GM13977 (cell line): ENCODE results near the gene NKG7.

ENCODE experiments used
- DNase-seq: peaks from one replicate; pipeline ENCODE4 v3.0.0; 2012; ENCODE audit warnings: low spot score
- in situ Hi-C: fragments of 300-500 bp; cut with MboI; formaldehyde crosslinking; loops from one replicate; pipeline ENCODE4 v1.12.0; 2022; ENCODE audit warnings: low sequenced_read_pairs, low pct_unique_long_range_greater_than_20kb, mixed read lengths, inconsistent platforms; ENCODE audit not compliant: unreplicated experiment
- TF ChIP-seq, protein P1 (sequence below): IDR thresholded peaks from 2 replicates; pipeline ENCODE4 v1.5.1; 2012; ENCODE audit warnings: mild to moderate bottlenecking, control low read depth; ENCODE audit not compliant: insufficient read depth; ENCODE audit errors: extremely low read depth, missing control alignments

The NKG7 gene

DNA sequence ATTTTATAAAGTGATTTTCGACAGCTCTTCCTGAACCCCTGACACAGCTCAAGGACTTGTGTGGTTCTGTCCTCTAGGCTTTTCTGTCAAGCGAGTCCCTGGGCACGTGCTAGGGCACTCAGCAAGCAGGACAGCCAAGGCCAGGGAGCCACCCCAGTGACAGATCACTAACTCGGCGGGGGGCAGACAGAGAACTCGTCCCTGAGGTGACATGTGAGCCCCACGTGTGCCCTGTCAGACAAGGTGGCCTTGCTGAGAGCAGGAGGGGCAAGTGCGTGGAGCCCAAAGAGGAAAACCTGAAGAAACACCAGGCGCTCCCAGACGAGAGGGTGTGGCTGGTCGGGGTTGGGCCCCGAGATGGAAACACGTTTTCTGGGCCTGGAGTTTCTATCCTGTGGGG, 11.2 kb downstream of the NKG7 start:
- in situ Hi-C loops: no loop called here
- TF ChIP-seq, protein P1, sequence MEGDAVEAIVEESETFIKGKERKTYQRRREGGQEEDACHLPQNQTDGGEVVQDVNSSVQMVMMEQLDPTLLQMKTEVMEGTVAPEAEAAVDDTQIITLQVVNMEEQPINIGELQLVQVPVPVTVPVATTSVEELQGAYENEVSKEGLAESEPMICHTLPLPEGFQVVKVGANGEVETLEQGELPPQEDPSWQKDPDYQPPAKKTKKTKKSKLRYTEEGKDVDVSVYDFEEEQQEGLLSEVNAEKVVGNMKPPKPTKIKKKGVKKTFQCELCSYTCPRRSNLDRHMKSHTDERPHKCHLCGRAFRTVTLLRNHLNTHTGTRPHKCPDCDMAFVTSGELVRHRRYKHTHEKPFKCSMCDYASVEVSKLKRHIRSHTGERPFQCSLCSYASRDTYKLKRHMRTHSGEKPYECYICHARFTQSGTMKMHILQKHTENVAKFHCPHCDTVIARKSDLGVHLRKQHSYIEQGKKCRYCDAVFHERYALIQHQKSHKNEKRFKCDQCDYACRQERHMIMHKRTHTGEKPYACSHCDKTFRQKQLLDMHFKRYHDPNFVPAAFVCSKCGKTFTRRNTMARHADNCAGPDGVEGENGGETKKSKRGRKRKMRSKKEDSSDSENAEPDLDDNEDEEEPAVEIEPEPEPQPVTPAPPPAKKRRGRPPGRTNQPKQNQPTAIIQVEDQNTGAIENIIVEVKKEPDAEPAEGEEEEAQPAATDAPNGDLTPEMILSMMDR: no peak
- DNase-seq: no peak

DNA sequence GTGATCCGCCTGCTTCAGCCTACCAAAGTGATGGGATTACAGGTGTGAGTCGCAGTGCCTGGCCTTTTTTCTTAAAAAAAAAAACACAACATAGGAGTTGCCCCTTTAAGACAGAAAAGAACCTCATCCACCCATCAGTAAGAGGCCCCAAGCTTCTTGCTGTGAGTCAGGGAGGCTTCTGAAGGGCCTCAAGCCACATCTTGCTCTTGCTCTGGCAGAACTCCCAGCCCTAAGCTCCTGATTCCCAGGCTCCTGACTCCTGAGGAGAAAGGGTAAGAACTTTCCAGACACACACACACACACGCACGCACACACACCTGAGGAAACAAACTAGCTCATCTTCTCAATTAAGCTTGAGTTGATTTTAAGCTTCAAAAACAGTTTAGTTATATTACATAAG, 13.2 kb downstream of the NKG7 start:
- TF ChIP-seq, protein P1: no peak
- DNase-seq: no peak
- in situ Hi-C loops: no loop called here

DNA sequence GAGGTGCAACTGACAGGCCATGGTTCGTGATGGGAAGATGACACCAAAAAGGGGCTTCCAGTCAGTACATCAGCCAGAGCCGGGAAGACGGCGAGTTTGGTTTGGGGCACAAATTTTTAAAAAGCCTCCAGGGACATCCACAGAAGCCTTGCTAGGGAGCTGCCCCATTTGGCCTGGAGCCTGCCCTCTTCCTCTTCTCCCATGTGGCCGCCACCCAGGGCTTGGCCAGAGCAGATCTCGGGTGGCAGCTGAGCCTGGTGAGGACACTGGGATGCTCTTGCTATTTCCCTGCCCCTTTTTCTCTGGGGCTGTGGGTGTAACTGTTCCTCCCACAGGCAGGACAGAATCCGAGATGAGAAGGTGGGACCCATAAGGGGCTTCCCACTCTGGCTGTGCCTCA, 14.5 kb downstream of the NKG7 start:
- in situ Hi-C loops: no loop called here
- TF ChIP-seq, protein P1: no peak
- DNase-seq: no peak

DNA sequence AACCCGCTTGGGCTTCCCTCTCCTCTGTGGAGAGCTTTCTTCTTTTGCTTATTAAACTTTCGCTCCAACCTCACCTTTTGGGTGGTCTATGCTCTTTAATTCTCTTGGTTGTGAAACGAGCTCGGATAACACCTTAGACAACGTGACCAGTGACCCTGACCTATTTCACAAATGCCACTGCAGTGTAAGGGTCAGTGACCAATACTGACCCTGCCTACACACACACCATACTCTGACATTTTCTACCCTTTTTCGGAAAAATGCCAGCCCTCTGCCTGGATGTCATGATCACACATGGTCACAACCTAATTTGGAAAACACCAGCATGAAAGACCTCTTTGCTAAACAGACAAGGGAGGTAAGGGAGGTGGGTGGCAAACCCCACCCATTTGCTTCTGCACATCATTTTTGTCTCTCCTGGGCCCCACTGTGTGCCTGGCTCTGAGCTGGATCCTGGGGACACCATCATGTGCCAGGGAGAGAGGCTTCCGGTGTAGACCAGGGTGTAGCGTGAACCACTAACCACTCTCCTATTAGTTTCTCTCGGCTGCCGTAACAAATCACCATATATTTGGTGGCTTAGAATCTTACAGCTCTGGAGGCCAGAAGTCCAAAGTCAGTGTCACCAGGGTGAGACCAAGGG, 16.2 kb downstream of the NKG7 start:
- DNase-seq: no peak
- TF ChIP-seq, protein P1: no peak
- in situ Hi-C loops: no loop called here

DNA sequence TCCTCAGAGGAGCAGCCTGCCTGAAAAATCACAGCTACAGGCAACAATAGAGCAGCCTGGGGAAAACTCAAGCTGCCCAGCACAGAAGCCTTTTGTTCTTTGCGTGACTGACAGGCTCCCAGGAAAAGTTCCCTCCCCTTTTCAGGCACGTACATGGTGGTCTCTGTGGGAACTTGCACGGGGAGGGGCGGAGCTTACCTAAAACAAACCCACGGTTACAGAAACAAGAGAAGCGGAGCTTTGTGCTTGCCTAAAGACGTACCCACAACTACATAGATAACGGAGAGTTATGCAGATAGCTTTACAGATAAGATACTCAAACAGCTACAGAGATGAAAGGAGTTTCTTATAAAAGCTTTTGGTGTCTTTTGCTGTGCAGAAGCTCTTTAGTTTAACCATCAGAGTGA, 17.7 kb downstream of the NKG7 start:
- in situ Hi-C loops: no loop called here
- TF ChIP-seq, protein P1: no peak
- no peak for DNase-seq

DNA sequence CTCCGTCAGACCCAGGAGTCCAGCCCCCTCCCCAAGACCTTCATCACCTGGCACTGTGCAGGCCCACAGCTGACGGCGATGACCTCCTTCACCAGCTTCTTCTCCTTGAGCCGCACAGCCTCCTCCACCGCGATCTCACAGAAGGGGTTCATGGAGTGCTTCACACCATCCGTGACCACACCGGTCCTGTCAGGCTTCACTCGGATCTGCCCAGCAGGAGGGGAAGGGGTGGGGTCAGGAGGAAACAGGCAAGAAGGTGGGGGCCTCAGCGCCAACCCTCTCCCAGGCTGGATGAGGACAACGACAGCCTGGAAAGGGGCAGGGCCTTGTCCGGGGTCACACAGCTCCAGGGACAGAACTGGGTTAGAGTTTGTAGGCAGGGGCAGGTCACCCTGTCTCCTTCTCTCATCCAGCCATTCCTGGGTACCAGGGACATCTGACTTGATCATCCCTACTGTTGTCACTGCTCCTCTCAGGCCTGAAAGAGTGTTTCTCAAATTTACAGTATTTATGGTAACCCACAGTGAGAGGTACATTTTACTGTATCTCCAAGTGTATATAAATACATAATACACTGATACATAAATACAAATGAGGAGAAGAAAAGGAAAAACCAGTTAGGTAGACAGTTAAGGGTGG, 18.2 kb downstream of the NKG7 start:
- TF ChIP-seq, protein P1: no peak
- in situ Hi-C loops: no loop called here
- DNase-seq: no peak
